GM20431 (cell line): ENCODE results near the gene CDH4.
"Not testable (repeated sequence)": the region's sequence is repeated elsewhere in the genome, so short reads cannot be mapped to it uniquely, and the experiment has no call there.

ENCODE experiments used
- in situ Hi-C: fragments of 300-500 bp; cut with MseI, MboI; formaldehyde crosslinking; loops from one replicate; pipeline ENCODE4 v1.15.0; 2020; ENCODE audit warnings: low sequenced_read_pairs; ENCODE audit not compliant: unreplicated experiment

The CDH4 gene

GRCh38 chr20:61956396-61957342 is 704.6 kb downstream of the CDH4 start:
- in situ Hi-C loops = no loop called here

- in situ Hi-C loops = no loop called here
These were observed 706.1 kb downstream of the CDH4 start for GRCh38 chr20:61957961-61958715.

GRCh38 chr20:61958773-61959700 is 707.0 kb downstream of the CDH4 start:
- in situ Hi-C loops = no loop called here

GRCh38 chr20:61960836-61961235 is 708.8 kb downstream of the CDH4 start:
- in situ Hi-C loops = no loop called here

- in situ Hi-C loops = no loop called here
These were observed 711.1 kb downstream of the CDH4 start for GRCh38 chr20:61963149-61963548.

DNA sequence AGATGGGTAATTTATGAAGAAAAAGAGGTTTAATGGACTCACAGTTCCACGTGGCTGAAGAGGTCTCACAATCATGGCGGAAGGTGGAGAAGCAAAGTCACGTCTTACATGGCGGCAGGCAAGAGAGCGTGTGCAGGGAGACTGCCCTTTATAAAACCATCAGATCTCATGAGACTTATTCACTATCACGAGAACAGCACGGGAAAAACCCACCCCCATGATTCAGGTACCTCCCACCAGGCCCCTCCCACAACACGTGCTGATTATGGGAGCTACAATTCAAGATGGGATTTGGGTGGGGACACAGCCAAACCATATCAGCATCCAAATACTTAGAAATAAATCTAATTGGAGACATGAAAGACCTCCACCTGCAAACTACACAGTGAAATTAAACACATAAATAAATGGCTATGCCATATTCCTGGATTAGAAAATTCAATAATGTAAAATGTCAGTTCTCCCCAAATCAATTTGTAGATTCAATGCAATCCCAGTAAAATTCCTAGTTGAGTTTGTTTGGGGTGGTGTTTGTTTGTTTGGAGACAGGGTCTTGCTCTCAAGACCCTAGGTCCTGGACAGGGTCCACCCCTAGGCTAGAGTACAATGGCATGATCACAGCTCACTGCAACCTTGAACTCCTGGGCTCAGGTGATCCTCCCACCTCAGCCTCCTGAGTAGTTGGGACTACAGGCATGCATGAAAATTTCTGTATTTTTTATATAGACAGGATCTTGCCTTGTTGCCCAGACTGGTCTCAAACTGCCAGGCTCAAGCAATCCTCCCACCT is 712.0 kb downstream of the CDH4 start:
- in situ Hi-C loops = no loop called here

GRCh38 chr20:61964675-61965605 is 712.9 kb downstream of the CDH4 start:
- in situ Hi-C loops = no loop called here

- in situ Hi-C loops = no loop called here
These were observed 713.8 kb downstream of the CDH4 start for GRCh38 chr20:61965606-61966491.

GRCh38 chr20:61966492-61967244 is 714.6 kb downstream of the CDH4 start:
- in situ Hi-C loops = no loop called here

DNA sequence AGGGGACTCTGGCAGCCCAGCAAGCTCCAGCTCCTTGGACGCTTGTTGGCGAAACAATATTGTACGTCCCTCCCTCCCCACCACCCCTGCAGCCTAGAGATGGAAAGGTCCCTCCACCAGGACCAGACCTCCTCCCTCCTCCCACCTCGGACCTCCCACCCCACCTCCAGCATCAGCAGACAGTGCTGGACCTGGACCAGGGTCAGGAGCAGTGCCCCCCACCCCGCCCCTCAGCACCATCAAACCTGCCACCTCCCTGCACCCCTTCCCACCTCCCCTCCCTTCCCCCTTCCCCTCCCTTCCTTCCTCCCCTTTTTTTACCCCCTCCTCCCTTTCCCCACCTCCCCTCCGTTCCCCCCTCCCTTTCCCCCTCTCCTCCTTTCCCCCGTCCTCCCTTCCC is 715.2 kb downstream of the CDH4 start:
- in situ Hi-C loops = no loop called here

- in situ Hi-C loops = no loop called here
These were observed 716.2 kb downstream of the CDH4 start for GRCh38 chr20:61968036-61968810.

- in situ Hi-C loops = no loop called here
These were observed 716.9 kb downstream of the CDH4 start for GRCh38 chr20:61968932-61969331.

GRCh38 chr20:61969806-61970205 is 717.7 kb downstream of the CDH4 start:
- in situ Hi-C loops = no loop called here

GRCh38 chr20:61970357-61970756 is 718.3 kb downstream of the CDH4 start:
- in situ Hi-C loops = no loop called here

- in situ Hi-C loops = not testable (repeated sequence)
These were observed 719.5 kb downstream of the CDH4 start for GRCh38 chr20:61971595-61971994.
